Cardiac fibroblast (primary cell): Measurements from ENCODE around the gene SEMA5A.

ENCODE experiments used
- DNase-seq, 2 donors: peaks; one replicate each; pipeline versions ENCODE4 v3.0.0 to v3.0.0-alpha.2; 2010; ENCODE audit warnings: low read depth in 2 of 2
- H3K4me3 ChIP-seq, 2 donors: replicated peaks in 1 of 2; 1 replicate in 1 of 2; 2 replicates in 1 of 2; pipeline ENCODE4 v1.5.1; 2011; ENCODE audit warnings: low read depth in 2 of 2, low read length in 2 of 2, mild to moderate bottlenecking in 2 of 2, moderate library complexity in 1 of 2
- CTCF ChIP-seq: IDR thresholded peaks from one replicate; pipeline ENCODE4 v1.5.1; 2011; ENCODE audit warnings: low read depth, mild to moderate bottlenecking, low read length, inconsistent platforms

SEMA5A gene

GRCh38 chr5:9351546-9351945 lies 194.3 kb downstream of the SEMA5A start:
- peak; percentile 47 to 66 for DNase-seq
- no peak for TF ChIP-seq CTCF
- no peak overlapping the region for H3K4me3 ChIP-seq

GRCh38 chr5:9350301-9350797 lies 195.5 kb downstream of the SEMA5A start:
- no peak overlapping the region for H3K4me3 ChIP-seq
- peak; percentile 43 to 50 for DNase-seq
- TF ChIP-seq CTCF, result no peak

- TF ChIP-seq CTCF, result no peak
- no peak overlapping the region for H3K4me3 ChIP-seq
- peak; percentile 57 to 73 for DNase-seq
Observed at GRCh38 chr5:9348401-9348996, 197.4 kb downstream of the SEMA5A start.

- no peak overlapping the region for H3K4me3 ChIP-seq
- no peak for DNase-seq
- no peak for TF ChIP-seq CTCF
Observed at GRCh38 chr5:9347541-9348295, 198.2 kb downstream of the SEMA5A start.

GRCh38 chr5:9347032-9347431 lies 198.8 kb downstream of the SEMA5A start:
- TF ChIP-seq CTCF, result no peak
- H3K4me3 ChIP-seq, result no peak overlapping the region
- DNase-seq, result no peak

GRCh38 chr5:9344751-9345240 lies 201.1 kb downstream of the SEMA5A start:
- no peak for TF ChIP-seq CTCF
- H3K4me3 ChIP-seq, result no peak overlapping the region
- no peak for DNase-seq
